GM21381 (cell line): ENCODE results near the gene SOX18.
"Not testable (repeated sequence)": the region's sequence is repeated elsewhere in the genome, so short reads cannot be mapped to it uniquely, and the experiment has no call there.

Source experiments
- ATAC-seq: cut with Tn5 transposase; IDR thresholded peaks from one replicate; pipeline ENCODE4 v1.9.1; 2021; ENCODE audit warnings: mild to moderate bottlenecking, moderate library complexity; ENCODE audit not compliant: unreplicated experiment

The SOX18 gene

GRCh38 chr20:64025101-64025825 lies 24.2 kb downstream of the SOX18 start:
- no peak for ATAC-seq

- ATAC-seq = no peak
Observed at GRCh38 chr20:64024141-64024990, 25.1 kb downstream of the SOX18 start.

GRCh38 chr20:64023361-64024140 lies 25.9 kb downstream of the SOX18 start:
- ATAC-seq = no peak

- no peak for ATAC-seq
Observed at GRCh38 chr20:64022671-64023360, 26.6 kb downstream of the SOX18 start.

GRCh38 chr20:64021124-64021975 lies 28.1 kb downstream of the SOX18 start:
- ATAC-seq = no peak

GRCh38 chr20:64015635-64016034 lies 33.8 kb downstream of the SOX18 start:
- no peak for ATAC-seq

- ATAC-seq = not testable (repeated sequence)
Observed at GRCh38 chr20:64012385-64013154, 36.9 kb downstream of the SOX18 start.

- ATAC-seq = no peak
Observed at GRCh38 chr20:64011366-64011779, 38.1 kb downstream of the SOX18 start.

- no peak for ATAC-seq
Observed at GRCh38 chr20:64010711-64011237, 38.7 kb downstream of the SOX18 start.

GRCh38 chr20:64009811-64010387 lies 39.5 kb downstream of the SOX18 start:
- ATAC-seq = no peak

GRCh38 chr20:64006902-64007301 lies 42.5 kb downstream of the SOX18 start:
- no peak for ATAC-seq

- ATAC-seq = no peak
Observed at GRCh38 chr20:64006490-64006889, 42.9 kb downstream of the SOX18 start.

GRCh38 chr20:64005394-64005793 lies 44.0 kb downstream of the SOX18 start:
- no peak for ATAC-seq

- no peak for ATAC-seq
Observed at GRCh38 chr20:64003960-64004725, 45.3 kb downstream of the SOX18 start.

- ATAC-seq = no peak
Observed at GRCh38 chr20:64001607-64002011, 47.8 kb downstream of the SOX18 start.

- ATAC-seq = no peak
Observed at GRCh38 chr20:64000906-64001305, 48.5 kb downstream of the SOX18 start.
